GM04503 (cell line): ENCODE data around the gene TLR6.

Experiments used
- DNase-seq: peaks from one replicate; pipeline ENCODE4 v3.0.0-alpha.2; 2012; ENCODE audit warnings: low read depth

Gene TLR6

GRCh38 chr4:38868059-38868960 lies 11.7 kb upstream of the TLR6 start:
- no peak for DNase-seq

- DNase-seq: no peak
Observed at GRCh38 chr4:38867478-38868058, 11.0 kb upstream of the TLR6 start, which contains the start of gene FAM114A1. FAM114A1 (plus strand) TSS chr4:38867806; CDS start chr4:38878079, 10,273 bp downstream.

- no peak for DNase-seq
Observed at GRCh38 chr4:38866973-38867477, 10.4 kb upstream of the TLR6 start.

GRCh38 chr4:38865445-38865844 lies 8.8 kb upstream of the TLR6 start:
- no peak for DNase-seq

GRCh38 chr4:38861791-38862190 lies 5.2 kb upstream of the TLR6 start:
- DNase-seq: peak; percentile 39

GRCh38 chr4:38860788-38861424 lies 4.3 kb upstream of the TLR6 start:
- no peak for DNase-seq

- DNase-seq: no peak
Observed at GRCh38 chr4:38859501-38859900, 2.9 kb upstream of the TLR6 start.

GRCh38 chr4:38858097-38858420 lies 1.4 kb upstream of the TLR6 start:
- DNase-seq: no peak

GRCh38 chr4:38857354-38858096 lies 908 bp upstream of the TLR6 start:
- DNase-seq: peak; percentile 72

GRCh38 chr4:38856046-38856445 lies 571 bp downstream of the TLR6 start:
- DNase-seq: no peak

- DNase-seq: no peak
Observed at GRCh38 chr4:38855466-38855865, 1.2 kb downstream of the TLR6 start.

GRCh38 chr4:38846015-38846414 lies 10.6 kb downstream of the TLR6 start:
- DNase-seq: no peak

- no peak for DNase-seq
Observed at GRCh38 chr4:38842994-38843393, 13.6 kb downstream of the TLR6 start.

- DNase-seq: no peak
Observed at GRCh38 chr4:38837849-38838248, 18.8 kb downstream of the TLR6 start.

GRCh38 chr4:38837334-38837733 lies 19.3 kb downstream of the TLR6 start:
- no peak for DNase-seq

- no peak for DNase-seq
Observed at GRCh38 chr4:38834570-38834969, 22.0 kb downstream of the TLR6 start.

- DNase-seq: no peak
Observed at GRCh38 chr4:38832624-38833528, 23.7 kb downstream of the TLR6 start.

- DNase-seq: no peak
Observed at GRCh38 chr4:38832206-38832605, 24.4 kb downstream of the TLR6 start.

GRCh38 chr4:38831653-38832052 lies 25.0 kb downstream of the TLR6 start:
- peak; percentile 23 for DNase-seq

GRCh38 chr4:38829237-38829636 lies 27.4 kb downstream of the TLR6 start:
- DNase-seq: no peak

- DNase-seq: no peak
Observed at GRCh38 chr4:38823766-38824165, 32.9 kb downstream of the TLR6 start.
